Right atrium auricular region (tissue), 2 donors: ENCODE results near the gene NKAIN4. TPM values are rescaled to one million over a fixed set of nuclear protein-coding genes. Genes with fewer than 3 reads are reported as not detected.
A peak's percentile ranks its signal among the peaks of the same experiment; 100 is the strongest.

Experiments
- DNase-seq: peaks from one replicate; pipeline ENCODE4 v3.0.0-alpha.2; 2019; ENCODE audit warnings: low spot score
- H3K27ac ChIP-seq, 2 donors: fragments of 200-600 bp; sonication (generic); 1 replicate in 1 of 2; 2 replicates in 1 of 2; pipeline ENCODE4 v1.5.1; 2016 to 2019
- H3K27me3 ChIP-seq, 2 donors: fragments of 200-600 bp; sonication (generic); one replicate each; pipeline versions ENCODE4 v1.5.1 to v1.6.0; 2017 to 2019
- H3K36me3 ChIP-seq: fragments of 200-600 bp; sonication (generic); one replicate; pipeline ENCODE4 v1.5.1; 2016
- H3K4me1 ChIP-seq, 2 donors: fragments of 200-600 bp; sonication (generic); one replicate each; pipeline versions ENCODE4 v1.5.1 to v1.6.0; 2017 to 2019
- H3K4me3 ChIP-seq, 2 donors: fragments of 200-600 bp; sonication (generic); 1 replicate in 1 of 2; 2 replicates in 1 of 2; pipeline ENCODE4 v1.5.1; 2017 to 2019; ENCODE audit warnings: mild to moderate bottlenecking in 1 of 2, moderate library complexity in 1 of 2
- H3K9me3 ChIP-seq, 2 donors: fragments of 200-600 bp; sonication (generic); one replicate each; pipeline ENCODE4 v1.5.1; 2019
- total RNA-seq, 2 donors: library from RNA; depleted of rRNA; stranded (reverse); fragments of >200 nt; gene quantifications; one replicate each; pipeline ENCODE4 v1.1.0, GENCODE V29; 2016
- TF ChIP-seq, protein P1 (sequence below), 2 donors: fragments of 200-600 bp; sonication (generic); IDR thresholded peaks; one replicate each; pipeline ENCODE4 v1.5.1; 2019; ENCODE audit warnings: antibody characterized with exemption in 2 of 2

NKAIN4 gene
- not detected for total RNA-seq

DNA sequence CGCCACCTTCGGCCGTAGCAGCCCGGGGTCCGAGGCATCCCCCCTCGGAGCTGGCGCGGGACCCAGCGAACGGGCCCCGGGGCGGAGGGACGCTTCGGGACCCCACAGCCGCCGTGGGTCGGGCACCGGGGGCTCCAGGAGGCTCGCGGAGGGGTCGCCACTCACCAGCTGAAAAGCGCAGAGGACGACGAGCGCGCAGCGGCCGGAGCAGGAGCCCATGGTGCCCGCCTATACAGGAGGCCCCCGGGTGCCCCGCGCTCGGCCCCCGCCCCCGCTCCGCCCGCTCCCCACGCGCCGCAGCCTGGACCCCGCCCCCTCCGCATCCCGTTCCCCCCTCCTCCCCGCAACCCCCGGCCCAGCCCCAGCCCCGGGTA, at the start of gene NKAIN4:
Gene NKAIN4, minus strand, starts transcription at position 232 of the 374 bp plus-strand sequence. Its CDS starts 13 bp downstream, at position 219.
- TF ChIP-seq, protein P1, sequence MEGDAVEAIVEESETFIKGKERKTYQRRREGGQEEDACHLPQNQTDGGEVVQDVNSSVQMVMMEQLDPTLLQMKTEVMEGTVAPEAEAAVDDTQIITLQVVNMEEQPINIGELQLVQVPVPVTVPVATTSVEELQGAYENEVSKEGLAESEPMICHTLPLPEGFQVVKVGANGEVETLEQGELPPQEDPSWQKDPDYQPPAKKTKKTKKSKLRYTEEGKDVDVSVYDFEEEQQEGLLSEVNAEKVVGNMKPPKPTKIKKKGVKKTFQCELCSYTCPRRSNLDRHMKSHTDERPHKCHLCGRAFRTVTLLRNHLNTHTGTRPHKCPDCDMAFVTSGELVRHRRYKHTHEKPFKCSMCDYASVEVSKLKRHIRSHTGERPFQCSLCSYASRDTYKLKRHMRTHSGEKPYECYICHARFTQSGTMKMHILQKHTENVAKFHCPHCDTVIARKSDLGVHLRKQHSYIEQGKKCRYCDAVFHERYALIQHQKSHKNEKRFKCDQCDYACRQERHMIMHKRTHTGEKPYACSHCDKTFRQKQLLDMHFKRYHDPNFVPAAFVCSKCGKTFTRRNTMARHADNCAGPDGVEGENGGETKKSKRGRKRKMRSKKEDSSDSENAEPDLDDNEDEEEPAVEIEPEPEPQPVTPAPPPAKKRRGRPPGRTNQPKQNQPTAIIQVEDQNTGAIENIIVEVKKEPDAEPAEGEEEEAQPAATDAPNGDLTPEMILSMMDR (IDR thresholded peaks at IDR 0.05) = no peak
- Histone ChIP-seq H3K36me3 (no peaks in the 10 kb centered on the region), H3K27me3 (peaks cover 5 to 29% of the 10 kb centered on the region in 2 donors), H3K27ac (no peak within 1 kb of the TSS), H3K4me1 (peaks cover 0 to 20% of the 10 kb centered on the region in 2 donors), H3K9me3 (no peaks in the 10 kb centered on the region), H3K4me3 (peak within 1 kb of the TSS; percentile 9 to 45)
- no peak for DNase-seq

DNA sequence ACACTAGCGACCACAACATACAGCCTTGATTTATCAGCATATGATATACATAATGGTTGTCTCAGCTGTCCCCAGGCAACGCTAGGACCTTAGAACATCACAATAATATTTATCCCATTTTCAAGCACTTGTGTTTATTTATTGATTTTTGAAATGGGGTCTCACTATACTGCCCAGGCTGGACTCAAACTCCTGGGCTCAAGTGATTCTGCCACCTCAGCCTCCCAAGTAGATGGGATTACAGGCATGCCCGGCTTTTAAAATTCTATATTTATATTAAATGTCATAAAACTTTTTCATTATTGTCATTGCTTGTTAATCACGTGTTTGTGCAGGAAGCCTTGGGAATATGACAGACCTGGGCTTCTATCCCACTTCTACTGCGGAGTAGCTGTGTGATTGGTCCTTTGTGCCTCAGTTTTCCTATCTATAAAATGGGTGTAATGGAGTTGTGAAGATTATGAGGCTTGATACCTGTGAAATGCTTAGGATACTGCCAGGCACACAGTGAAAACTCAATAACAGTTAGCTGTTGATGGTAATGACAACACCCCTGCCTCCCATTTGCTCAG, 48.9 kb upstream of the NKAIN4 start:
- Histone ChIP-seq H3K36me3 (no peaks in the 10 kb centered on the region), H3K4me3 (no peak overlapping the region), H3K4me1 (no peaks in the 10 kb centered on the region), H3K27ac (no peak overlapping the region), H3K9me3 (peaks cover 0 to 21% of the 10 kb centered on the region in 2 donors), H3K27me3 (peaks cover 0 to 3% of the 10 kb centered on the region in 2 donors)
- DNase-seq = no peak
- TF ChIP-seq, protein P1 (IDR thresholded peaks at IDR 0.05) = no peak

DNA sequence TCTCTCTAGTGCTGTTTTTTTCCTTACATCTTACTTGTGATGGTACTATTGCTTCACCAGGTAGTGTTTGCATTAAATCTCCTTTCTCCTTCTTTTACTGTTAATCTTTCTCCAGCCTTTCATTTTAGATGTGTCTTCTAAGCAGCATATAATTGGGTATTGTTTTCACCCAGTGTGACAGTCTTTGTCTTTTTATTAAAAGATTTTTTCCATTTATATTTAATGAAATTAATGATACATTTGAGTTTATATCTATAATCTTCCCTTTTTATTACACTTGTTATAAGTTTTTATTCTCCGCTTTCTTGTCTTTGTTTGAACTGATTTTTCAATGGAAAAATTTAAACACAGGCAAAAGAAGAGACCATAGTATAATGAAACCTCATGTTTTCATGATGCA, 47.4 kb upstream of the NKAIN4 start:
- Histone ChIP-seq H3K27ac (no peak overlapping the region), H3K4me1 (no peaks in the 10 kb centered on the region), H3K9me3 (peaks cover 0 to 21% of the 10 kb centered on the region in 2 donors), H3K4me3 (no peak overlapping the region), H3K27me3 (peaks cover 4 to 16% of the 10 kb centered on the region in 2 donors), H3K36me3 (no peaks in the 10 kb centered on the region)
- DNase-seq = no peak
- TF ChIP-seq, protein P1 (IDR thresholded peaks at IDR 0.05) = no peak

DNA sequence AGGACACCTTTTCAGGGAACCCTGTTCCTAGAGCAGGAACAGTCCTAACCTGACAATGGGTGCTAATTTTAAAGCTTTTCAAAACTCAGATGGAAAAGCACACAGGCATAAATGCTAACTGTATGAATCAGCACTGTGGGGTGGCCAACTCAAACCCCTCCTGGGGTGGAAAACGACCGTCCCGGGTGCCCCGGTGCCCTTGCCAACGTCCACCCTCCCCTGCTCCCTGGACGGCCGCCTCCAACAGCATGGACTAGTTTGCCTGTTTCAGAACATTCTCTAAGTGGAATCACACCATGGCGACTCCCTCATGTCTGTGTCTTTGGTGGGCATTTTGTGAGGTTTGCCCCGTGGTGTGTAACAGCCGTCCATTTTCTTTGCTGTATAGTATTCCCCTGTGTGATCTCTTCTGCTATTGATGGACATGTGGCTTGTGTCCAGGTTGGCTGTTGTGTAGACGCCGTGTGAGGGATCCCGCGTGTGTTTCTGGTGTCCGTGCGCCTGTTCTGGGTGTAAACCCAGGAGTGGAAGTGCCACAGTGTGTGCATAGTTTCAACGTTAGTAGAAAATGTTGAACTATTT, 44.6 kb upstream of the NKAIN4 start:
- H3K4me3 ChIP-seq = no peak overlapping the region
- DNase-seq = no peak
- peaks cover 4 to 26% of the 10 kb centered on the region in 2 donors for H3K27me3 ChIP-seq
- H3K9me3 ChIP-seq = peaks cover 0 to 21% of the 10 kb centered on the region in 2 donors
- no peak overlapping the region for H3K27ac ChIP-seq
- no peaks in the 10 kb centered on the region for H3K4me1 ChIP-seq
- TF ChIP-seq, protein P1 (IDR thresholded peaks at IDR 0.05) = no peak
- no peaks in the 10 kb centered on the region for H3K36me3 ChIP-seq

DNA sequence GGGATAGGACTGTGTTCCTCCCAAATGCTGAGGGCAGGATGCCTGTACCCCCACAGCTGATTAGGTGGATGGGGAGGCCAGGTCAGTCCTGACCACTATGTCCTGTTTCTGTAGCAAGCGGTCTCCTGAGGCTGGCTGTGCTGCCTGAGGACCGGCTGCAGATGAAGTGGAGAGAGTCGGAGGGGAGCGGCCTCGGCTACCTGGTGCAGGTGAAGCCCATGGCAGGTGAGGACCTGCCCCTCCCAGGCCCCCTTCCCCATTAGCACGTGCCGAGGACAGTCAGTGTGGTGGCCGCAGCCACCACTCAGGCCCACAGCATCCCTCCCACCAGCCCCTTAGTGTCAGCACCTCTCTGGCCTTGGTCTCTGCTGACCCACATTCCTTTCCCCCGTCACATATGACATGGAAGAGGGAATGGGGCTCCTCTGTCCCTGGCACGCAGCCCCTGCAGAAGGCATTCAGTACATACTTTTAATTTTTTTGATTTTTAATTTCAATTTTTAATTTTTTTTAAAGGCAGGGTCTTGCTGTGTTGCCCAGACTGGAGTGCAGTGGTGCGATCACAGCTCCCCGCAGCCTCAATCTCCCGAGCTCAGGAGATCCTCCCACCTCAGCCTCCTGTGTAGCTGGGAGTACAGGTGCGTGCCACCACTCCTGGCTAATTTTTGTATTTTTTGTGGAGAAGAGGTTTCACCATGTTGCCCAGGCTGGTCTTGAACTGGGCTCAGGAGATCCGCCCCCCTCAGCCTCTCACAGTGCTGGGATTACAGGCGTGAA, 43.7 kb upstream of the NKAIN4 start:
- Histone ChIP-seq H3K9me3 (peaks cover 0 to 21% of the 10 kb centered on the region in 2 donors), H3K27me3 (peaks cover 4 to 26% of the 10 kb centered on the region in 2 donors), H3K36me3 (no peaks in the 10 kb centered on the region), H3K27ac (no peak overlapping the region), H3K4me1 (no peaks in the 10 kb centered on the region), H3K4me3 (no peak overlapping the region)
- no peak for DNase-seq
- TF ChIP-seq, protein P1 (IDR thresholded peaks at IDR 0.05) = no peak
